OCI-LY3 (cell line): ENCODE data around the gene SCIN.

ENCODE experiments used
- CTCF ChIP-seq: fragments of 200-600, 300-600 bp; sonication (generic); IDR thresholded peaks from 2 replicates; pipeline ENCODE4 v1.5.1; 2014; ENCODE audit warnings: antibody characterized with exemption, low read length, low read depth
- EZH2phosphoT487 ChIP-seq: fragments of 200-600 bp; shearing (Covaris generic); IDR thresholded peaks from 2 replicates; pipeline ENCODE4 v1.6.1; 2018; ENCODE audit warnings: antibody characterized with exemption, mixed run types, low read depth

GRCh38 chr7:12554351-12554750 lies 16.2 kb upstream of the SCIN start:
- TF ChIP-seq CTCF (no peak), EZH2phosphoT487 (no peak)
